AG08396 (cell line): ENCODE data around the gene ANAPC2.
A peak's percentile ranks its signal among the peaks of the same experiment; 100 is the strongest.

Source experiments
- DNase-seq: peaks from one replicate; pipeline ENCODE4 v3.0.0; 2012; ENCODE audit warnings: low spot score, mixed read lengths

The ANAPC2 gene

DNA sequence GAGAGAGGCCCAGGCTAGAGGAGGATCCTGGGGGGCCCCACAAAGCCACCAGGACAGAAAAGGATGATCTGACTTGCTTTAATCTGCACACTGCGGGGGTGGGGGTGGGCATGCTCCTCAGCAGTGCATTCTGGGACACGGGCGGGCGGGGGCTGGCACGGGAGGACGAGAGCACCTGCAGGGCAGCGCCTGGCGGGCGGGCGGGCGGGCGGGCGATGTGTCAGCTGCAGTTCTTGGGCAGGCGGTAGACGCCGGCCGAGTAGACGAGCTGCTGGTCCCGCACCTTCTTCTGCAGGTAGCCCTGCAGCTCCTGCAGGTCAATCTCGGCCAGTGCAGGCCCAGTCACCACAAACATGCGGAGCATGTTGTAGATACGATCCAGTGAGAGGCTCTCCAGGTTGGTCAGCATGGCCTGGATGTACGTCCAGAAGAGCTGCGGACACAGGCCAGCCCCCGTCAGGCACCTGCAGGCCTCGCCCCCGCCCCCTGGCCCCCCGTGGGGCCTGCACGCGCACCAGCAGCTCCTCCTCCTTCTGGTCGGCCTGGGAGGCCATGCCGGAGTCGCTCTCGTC is 13.6 kb downstream of the ANAPC2 start:
- no peak for DNase-seq

GRCh38 chr9:137173796-137174664 is 14.3 kb downstream of the ANAPC2 start:
- DNase-seq = no peak

DNA sequence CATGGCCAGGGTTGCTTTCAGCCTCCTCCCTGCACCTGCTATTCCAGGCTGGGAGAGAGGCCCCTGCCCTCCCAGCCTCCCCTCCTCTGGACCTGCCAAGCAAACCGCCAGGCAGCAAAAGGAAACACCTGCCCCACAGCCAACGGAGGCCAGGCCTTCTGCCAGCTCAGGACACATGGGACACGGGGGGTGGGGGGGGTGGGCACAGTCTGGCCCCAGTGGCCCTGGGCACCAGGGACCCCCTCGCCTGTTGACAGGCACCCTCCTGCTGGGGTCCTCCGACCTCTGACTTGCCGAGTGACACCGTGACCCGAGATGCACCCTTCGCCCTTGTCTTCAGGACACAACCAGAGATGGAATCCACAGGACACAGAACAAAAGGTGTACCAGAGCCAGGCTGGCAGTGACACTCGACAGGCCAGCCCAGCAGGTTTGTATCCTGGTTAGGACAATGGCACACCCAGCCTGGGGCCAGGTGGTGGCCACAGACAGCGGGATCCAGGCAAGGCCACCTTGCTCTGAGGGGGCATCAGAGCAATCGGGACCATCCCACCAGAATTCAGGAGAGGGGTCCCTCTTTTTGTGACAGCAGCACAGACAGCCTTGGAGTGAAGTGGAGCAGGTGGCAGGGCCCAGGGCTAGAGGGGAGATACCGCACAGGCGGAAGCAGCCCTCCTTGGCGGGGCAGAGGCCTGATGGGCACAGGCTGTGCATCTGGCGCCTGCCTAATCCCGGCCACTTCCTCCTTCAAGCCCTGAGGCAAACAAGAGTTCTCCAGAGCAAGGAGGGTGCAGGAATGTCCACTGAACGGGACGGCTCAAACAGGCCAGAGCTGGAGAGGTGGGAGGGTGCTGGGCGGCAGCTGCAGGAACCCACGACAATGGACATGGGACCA is 15.2 kb downstream of the ANAPC2 start:
- DNase-seq = no peak

- no peak for DNase-seq
Observed at GRCh38 chr9:137171149-137171900, 17.0 kb downstream of the ANAPC2 start.

- DNase-seq = no peak
Observed at GRCh38 chr9:137170486-137171148, 17.7 kb downstream of the ANAPC2 start.

DNA sequence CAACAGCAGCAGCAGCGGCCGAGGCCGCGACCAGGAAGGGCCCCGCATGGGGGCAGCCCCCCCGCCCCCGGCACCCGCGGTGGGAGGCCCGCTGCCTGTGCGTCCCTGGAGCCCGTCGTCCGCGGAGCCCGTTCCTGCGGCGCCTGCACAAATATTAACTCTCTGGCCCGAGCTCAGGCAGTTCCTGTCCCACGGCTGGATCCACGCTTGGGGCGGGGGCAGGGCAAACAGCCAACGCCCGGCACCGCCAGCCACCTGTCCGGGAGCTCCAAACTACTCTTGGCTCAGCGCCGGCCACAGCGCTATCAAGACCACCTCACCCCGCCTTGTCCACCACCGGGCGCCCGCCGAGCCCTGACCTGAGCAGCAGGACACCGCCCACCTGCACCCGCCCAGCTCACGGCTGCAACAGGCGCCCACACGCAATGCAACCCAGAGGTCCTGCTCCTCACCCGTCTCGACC is 18.4 kb downstream of the ANAPC2 start, which contains the start of gene LRRC26:
LRRC26 (minus strand) TSS at position 156 of the 463 bp plus-strand sequence; CDS start at position 48, 108 bp downstream.
- no peak for DNase-seq

- DNase-seq = peak; percentile 77
Observed at GRCh38 chr9:137168904-137169856, 19.2 kb downstream of the ANAPC2 start.

GRCh38 chr9:137168573-137168903 is 19.8 kb downstream of the ANAPC2 start:
- DNase-seq = no peak

DNA sequence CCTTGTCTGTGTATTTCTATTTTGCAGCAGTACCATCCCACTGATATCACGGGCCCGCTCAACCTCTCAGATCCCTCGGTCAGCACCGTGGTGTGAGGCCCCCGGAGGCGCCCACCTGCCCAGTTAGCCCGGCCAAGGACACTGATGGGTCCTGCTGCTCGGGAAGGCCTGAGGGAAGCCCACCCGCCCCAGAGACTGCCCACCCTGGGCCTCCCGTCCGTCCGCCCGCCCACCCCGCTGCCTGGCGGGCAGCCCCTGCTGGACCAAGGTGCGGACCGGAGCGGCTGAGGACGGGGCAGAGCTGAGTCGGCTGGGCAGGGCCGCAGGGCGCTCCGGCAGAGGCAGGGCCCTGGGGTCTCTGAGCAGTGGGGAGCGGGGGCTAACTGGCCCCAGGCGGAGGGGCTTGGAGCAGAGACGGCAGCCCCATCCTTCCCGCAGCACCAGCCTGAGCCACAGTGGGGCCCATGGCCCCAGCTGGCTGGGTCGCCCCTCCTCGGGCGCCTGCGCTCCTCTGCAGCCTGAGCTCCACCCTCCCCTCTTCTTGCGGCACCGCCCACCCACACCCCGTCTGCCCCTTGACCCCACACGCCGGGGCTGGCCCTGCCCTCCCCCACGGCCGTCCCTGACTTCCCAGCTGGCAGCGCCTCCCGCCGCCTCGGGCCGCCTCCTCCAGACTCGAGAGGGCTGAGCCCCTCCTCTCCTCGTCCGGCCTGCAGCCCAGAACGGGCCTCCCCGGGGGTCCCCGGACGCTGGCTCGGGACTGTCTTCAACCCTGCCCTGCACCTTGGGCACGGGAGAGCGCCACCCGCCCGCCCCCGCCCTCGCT is 20.4 kb downstream of the ANAPC2 start:
- no peak for DNase-seq

GRCh38 chr9:137167277-137167746 is 21.0 kb downstream of the ANAPC2 start:
- DNase-seq = no peak

DNA sequence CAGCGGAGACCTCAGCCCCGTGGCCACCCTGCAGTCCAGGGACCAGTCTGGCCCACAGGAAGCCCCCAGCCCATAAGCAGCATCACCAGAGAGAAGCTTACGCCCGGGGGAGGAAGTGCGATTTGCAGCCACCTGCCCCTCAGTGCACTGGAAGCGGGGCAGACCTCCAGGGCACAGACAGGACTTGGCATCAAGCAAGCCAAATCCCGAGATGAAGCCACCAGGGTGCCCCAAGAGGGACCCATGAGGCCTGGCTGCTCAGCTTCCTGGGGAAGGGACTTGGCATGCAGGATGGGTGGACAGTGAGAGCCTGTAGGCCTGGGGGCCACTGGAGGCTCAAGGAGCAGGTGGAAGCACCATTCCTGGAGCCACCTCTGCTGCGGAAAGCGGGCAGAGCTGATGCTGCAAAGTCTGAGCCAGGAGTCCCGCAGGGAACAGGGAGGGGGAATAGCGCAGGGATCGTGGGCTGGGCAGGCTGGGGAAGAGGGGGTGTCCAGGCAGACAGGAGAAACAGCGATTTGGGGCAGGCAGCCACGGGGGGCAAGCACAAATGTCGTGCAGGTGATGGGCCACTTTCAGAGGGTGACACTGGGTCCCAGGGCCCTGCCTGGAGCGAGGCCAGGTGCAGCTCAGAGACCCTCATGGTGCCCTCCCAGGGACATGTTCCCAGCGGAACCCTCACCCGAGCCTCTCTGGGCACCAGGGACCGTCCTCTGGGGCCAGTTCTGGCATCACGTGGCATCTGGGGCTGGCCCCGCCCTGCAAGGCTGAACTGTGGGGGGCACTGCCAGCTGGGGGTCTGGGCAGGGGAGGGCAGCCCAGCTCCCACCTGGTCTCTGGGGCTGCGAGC is 21.8 kb downstream of the ANAPC2 start:
- no peak for DNase-seq

GRCh38 chr9:137165250-137165836 is 23.0 kb downstream of the ANAPC2 start:
- DNase-seq = no peak

- DNase-seq = no peak
Observed at GRCh38 chr9:137164370-137165249, 23.8 kb downstream of the ANAPC2 start.

DNA sequence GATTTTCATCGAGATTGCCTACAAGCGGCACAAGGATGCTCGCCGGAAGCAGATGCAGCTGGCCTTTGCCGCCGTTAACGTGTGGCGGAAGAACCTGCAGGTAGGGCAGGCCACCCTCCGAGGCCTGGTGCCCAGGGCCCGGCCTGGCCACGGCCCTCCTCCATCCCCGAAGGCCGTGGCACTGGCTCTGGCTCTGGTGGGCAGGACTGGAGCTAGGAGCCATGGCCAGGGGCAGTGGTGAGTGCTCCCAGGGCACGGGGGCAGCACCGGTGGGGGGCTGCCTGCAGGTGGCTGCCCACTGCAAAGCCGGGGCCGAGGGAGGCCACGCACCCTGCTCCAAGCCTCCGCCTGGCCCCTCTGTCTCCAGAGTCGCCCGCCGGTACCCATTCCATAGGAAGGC is 24.6 kb downstream of the ANAPC2 start:
- DNase-seq = no peak

DNA sequence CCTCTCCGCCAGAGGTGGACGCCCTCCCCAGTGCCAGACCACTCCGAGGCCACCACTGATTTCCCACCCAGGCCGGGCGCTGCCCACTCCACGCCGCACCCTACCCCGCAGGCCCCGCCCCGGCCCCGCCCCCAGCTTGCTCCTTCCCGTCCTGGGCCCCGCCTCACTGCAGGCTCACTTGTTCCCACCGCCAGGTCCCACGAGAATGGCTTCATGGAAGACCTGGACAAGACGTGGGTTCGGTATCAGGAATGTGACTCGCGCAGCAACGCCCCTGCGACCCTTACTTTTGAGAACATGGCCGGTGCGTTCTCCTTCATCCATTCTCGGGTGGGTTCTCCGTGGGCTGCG is 25.0 kb downstream of the ANAPC2 start:
- peak; percentile 74 for DNase-seq

DNA sequence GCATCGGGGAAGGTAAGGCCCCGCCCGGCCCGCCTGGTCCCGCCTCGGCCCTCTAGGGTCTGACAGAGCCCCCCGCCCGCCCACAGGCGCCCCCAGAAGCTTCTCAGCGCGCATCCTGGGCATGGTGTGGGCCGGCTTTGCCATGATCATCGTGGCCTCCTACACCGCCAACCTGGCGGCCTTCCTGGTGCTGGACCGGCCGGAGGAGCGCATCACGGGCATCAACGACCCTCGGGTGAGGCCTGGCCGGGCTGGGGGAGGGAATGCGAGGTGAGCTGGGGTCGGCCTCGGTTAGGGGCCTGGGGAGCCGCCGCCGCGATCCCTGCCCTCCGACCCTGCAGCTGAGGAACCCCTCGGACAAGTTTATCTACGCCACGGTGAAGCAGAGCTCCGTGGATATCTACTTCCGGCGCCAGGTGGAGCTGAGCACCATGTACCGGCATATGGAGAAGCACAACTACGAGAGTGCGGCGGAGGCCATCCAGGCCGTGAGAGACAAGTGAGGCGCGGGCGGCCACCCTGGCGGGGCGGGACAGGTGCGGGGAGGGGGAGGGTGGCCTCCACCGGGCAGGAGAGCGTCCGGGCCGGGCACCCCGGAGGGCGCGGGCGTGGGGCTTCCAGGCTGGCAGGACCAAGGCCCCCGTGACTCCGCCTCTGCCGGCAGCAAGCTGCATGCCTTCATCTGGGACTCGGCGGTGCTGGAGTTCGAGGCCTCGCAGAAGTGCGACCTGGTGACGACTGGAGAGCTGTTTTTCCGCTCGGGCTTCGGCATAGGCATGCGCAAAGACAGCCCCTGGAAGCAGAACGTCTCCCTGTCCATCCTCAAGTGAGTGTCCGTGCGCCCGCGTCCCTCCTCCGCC is 25.6 kb downstream of the ANAPC2 start:
- peak; percentile 74 for DNase-seq
